Omental fat pad (tissue), 4 donors: ENCODE results near the gene PFDN5. TPM values are rescaled to one million over a fixed set of nuclear protein-coding genes. Genes with fewer than 3 reads are reported as not detected.
"Not testable (repeated sequence)": the region's sequence is repeated elsewhere in the genome, so short reads cannot be mapped to it uniquely, and the experiment has no call there.

Experiments used
- ATAC-seq: fragments of 150-250 bp; one replicate; pipeline ENCODE4 v1.9.1; 2016; ENCODE audit warnings: mild to moderate bottlenecking, moderate library complexity; ENCODE audit not compliant: low FRiP score
- DNase-seq: peaks from one replicate; pipeline ENCODE4 v3.0.0-alpha.2; 2019; ENCODE audit warnings: low spot score
- total RNA-seq, 4 donors: library from RNA; depleted of rRNA; stranded (reverse); fragments of >200 nt; gene quantifications; one replicate each; pipeline ENCODE4 v1.1.0, GENCODE V29; 2016
- TF ChIP-seq, protein P1 (sequence below), 3 donors: fragments of 450-650 bp; IDR thresholded peaks; one replicate each; pipeline ENCODE4 v1.5.1; 2016 to 2017; ENCODE audit warnings: antibody characterized with exemption in 3 of 3, mild to moderate bottlenecking in 3 of 3, moderate library complexity in 2 of 3

The PFDN5 gene
- total RNA-seq, 4 donors from 2014 or later, result 527 to 674 (median 592) TPM

DNA sequence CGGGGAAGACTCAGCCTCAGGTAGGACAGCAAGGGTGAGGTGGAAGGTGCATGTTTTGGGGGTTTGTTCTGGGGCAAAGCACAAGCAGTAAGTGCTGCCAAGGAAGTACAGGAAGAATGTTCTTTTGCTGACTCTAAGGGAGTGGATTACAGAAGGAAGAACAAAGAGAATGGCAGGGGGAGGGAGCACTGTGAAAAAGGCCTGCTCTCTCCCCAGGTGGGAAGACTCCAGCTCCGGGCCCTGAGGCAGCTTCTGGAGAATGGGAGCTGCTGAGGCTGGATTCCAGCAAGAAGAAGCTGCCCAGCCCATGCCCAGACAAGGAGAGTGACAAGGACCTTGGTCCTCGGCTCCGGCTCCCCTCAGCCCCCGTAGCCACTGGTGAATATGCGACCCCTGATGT is 7.0 kb upstream of the PFDN5 start:
- no peak for ATAC-seq
- TF ChIP-seq, protein P1, sequence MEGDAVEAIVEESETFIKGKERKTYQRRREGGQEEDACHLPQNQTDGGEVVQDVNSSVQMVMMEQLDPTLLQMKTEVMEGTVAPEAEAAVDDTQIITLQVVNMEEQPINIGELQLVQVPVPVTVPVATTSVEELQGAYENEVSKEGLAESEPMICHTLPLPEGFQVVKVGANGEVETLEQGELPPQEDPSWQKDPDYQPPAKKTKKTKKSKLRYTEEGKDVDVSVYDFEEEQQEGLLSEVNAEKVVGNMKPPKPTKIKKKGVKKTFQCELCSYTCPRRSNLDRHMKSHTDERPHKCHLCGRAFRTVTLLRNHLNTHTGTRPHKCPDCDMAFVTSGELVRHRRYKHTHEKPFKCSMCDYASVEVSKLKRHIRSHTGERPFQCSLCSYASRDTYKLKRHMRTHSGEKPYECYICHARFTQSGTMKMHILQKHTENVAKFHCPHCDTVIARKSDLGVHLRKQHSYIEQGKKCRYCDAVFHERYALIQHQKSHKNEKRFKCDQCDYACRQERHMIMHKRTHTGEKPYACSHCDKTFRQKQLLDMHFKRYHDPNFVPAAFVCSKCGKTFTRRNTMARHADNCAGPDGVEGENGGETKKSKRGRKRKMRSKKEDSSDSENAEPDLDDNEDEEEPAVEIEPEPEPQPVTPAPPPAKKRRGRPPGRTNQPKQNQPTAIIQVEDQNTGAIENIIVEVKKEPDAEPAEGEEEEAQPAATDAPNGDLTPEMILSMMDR (IDR thresholded peaks at IDR 0.05), result no peak
- no peak for DNase-seq

DNA sequence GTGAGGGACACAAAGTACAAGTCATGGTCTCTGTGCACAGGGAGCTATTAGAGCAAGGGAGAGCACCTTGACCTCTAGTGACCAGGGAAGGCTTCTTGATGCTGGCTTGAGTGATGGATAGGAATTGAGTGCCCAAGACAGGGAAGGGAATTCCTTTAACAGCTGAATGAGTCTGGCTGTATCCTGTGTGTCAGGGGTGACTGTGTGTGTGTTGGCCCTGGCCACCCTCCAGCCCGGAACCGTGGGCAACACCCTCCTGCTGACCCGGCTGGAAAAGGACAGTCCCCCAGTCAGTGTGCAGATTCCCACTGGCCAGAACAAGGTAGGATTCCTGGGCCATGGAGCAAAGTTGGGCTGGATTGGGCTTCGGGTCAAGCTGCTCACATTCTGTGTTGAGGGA is 5.5 kb upstream of the PFDN5 start:
- TF ChIP-seq, protein P1 (IDR thresholded peaks at IDR 0.05), result no peak
- ATAC-seq (no peak), DNase-seq (no peak)

DNA sequence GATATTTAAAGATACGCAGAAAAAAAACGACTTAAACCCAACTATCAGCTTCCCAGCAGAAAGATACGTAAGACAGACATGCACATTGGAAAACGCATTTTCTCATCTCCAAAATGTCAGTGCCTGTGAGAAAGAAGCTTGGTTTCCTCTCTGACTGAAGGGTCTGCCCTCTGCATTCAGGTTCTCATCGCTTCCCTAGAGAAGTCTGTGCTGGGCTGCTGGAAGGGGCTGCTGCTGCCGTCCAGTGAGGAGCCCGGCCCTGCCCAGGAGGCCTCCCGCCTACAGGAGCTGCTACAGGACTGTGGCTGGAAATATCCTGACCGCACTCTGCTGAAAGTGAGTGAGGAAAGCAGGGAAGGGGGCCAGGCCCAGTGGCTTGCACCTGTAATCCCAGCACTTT is 4.7 kb upstream of the PFDN5 start:
- TF ChIP-seq, protein P1 (IDR thresholded peaks at IDR 0.05), result no peak
- ATAC-seq, result no peak
- no peak for DNase-seq

DNA sequence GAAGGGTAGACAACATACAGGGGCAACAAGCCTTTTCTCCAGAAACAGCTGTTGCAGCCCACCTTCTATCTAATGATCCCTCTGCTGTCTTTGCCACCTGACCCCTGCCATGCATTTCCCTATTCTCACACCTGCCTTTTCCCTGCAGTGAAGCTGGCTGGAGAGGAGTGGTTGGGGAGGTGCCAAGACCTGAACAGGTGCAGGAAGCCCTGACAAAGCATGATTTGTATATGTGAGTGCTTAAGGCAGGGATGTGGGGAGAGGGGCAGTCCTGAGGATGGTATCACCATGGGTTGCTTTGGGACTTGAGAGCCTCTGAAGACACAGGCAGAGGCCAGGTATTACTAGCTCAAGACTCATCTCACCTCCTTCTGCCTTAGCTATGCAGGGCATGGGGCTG is 2.9 kb upstream of the PFDN5 start:
- TF ChIP-seq, protein P1 (IDR thresholded peaks at IDR 0.05), result no peak
- ATAC-seq (no peak), DNase-seq (no peak)

DNA sequence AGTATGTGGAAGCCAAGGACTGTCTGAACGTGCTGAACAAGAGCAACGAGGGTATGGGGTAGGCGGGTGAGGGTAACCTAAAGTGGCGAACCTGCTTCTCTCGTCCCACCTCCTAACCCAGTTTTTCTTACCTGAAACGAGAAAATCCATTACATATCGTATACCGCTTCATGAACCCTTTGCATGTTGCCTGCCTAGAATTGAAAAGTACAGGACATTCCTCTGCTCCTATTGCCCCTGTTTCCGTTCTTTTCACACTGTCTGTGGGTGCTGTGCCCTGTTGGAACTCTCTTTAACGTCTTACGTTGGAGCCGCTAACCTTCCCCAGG is 513 bp downstream of the PFDN5 start:
- ATAC-seq (no peak), DNase-seq (no peak)
- TF ChIP-seq, protein P1 (IDR thresholded peaks at IDR 0.05), result no peak

DNA sequence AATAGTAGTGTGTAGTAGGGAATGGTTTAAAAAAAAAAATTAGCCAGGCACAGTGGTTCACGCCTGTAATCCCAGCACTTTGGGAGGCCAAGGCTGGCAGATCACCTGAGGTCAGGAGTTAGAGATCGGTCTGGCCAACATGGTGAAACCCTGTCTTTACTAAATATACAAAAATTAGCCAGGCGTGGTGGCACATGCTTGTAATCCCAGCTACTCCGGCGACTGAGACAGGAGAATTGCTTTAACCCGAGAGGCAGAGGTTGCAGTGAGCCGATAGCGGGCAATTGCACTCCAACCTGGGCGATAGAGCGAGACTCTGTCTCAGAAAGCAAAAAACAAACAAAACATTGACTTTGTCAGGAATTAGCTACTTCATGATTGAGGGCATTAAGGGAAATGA is 1.8 kb downstream of the PFDN5 start:
- not testable (repeated sequence) for DNase-seq, ATAC-seq

DNA sequence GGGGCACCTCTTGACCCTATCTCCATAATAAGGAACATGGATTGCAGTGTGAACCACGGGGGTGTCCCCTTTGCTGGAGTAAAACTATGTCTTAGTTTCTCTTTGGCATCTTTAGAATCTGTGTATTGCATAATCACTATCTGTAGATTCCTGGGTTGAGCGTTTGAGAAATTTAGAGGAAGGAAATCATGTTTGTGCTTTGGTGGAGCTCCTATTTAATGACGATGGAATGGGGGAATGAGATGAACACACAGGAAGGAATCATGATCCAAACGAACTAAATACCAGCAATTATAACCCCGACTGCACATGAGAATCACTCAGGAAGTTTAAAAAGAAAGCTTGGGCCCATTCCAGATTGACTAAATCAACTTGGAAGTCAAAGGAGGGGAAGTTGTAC is 2.8 kb downstream of the PFDN5 start:
- ATAC-seq (no peak), DNase-seq (no peak)
- TF ChIP-seq, protein P1 (IDR thresholded peaks at IDR 0.05), result no peak

DNA sequence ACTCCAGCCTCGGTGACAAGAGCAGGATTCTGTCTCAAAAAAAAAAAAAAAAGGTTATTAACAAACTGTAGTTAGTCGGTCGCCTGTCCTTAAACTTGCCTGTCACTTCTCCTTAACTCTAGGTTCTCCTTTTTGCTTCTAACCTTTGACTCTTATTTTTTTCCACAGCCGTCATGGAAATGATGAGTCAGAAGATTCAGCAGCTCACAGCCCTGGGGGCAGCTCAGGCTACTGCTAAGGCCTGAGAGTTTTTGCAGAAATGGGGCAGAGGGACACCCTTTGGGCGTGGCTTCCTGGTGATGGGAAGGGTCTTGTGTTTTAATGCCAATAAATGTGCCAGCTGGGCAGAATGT is 3.7 kb downstream of the PFDN5 start:
- TF ChIP-seq, protein P1 (IDR thresholded peaks at IDR 0.05), result no peak
- ATAC-seq (peak; percentile 24), DNase-seq (no peak)
